ENCODE data around the gene TTC28. TPM values are rescaled to one million over a fixed set of nuclear protein-coding genes. Genes with fewer than 3 reads are reported as not detected.

Gene TTC28
- total and polyA plus RNA-seq, 11 donors = 5.1 to 34.9 (median 21.8) TPM

DNA sequence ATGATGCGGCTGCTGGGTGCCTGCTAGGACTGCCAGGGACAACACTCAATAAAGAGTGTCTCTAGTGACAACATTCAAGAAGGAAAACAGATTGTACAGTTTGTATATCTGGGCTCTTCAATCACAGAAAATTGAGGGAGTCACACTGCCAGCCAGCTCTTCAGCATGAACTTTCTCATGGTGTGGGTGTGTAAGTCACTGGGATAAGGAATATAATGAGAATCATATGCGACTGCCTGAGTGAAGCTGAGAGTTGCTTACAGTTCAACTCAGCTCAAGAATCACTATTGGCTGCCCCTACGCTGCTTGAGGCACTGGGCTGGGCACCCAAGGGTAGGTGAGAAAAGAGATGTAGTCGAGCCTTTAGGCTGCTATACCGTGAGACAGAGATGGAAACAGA, 432.5 kb downstream of the TTC28 start:
- Histone ChIP-seq H3K4me1 (peaks cover 0 to 67% (median 40%) of the 10 kb centered on the region in 12 donors), H3K4me3 (no peak overlapping the region), H3K9me3 (no peaks in the 10 kb centered on the region), H3K27me3 (no peaks in the 10 kb centered on the region), H3K36me3 (no peaks in the 10 kb centered on the region), H3K27ac (peak overlapping the region in 4 of 12 donors; percentile 3 to 65 (median 38))
- 79 to 89% (median 83%) methylated on average over 5 of the region's 5 CpGs for WGBS, 4 donors
- no peak for DNase-seq
- intact Hi-C loops (cut with DNase I) = loop anchor here in 2 of 10 donors (10.0 kb wide), 2 partner anchors 172 to 192 kb away; no protein-coding TSS in a partner anchor
- ATAC-seq = peak; percentile 16 to 26 (median 22)
- TF ChIP-seq, protein P1, sequence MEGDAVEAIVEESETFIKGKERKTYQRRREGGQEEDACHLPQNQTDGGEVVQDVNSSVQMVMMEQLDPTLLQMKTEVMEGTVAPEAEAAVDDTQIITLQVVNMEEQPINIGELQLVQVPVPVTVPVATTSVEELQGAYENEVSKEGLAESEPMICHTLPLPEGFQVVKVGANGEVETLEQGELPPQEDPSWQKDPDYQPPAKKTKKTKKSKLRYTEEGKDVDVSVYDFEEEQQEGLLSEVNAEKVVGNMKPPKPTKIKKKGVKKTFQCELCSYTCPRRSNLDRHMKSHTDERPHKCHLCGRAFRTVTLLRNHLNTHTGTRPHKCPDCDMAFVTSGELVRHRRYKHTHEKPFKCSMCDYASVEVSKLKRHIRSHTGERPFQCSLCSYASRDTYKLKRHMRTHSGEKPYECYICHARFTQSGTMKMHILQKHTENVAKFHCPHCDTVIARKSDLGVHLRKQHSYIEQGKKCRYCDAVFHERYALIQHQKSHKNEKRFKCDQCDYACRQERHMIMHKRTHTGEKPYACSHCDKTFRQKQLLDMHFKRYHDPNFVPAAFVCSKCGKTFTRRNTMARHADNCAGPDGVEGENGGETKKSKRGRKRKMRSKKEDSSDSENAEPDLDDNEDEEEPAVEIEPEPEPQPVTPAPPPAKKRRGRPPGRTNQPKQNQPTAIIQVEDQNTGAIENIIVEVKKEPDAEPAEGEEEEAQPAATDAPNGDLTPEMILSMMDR (IDR thresholded peaks at IDR 0.05) = no peak
- no peak for TF ChIP-seq POLR2A (IDR thresholded peaks at IDR 0.05)

DNA sequence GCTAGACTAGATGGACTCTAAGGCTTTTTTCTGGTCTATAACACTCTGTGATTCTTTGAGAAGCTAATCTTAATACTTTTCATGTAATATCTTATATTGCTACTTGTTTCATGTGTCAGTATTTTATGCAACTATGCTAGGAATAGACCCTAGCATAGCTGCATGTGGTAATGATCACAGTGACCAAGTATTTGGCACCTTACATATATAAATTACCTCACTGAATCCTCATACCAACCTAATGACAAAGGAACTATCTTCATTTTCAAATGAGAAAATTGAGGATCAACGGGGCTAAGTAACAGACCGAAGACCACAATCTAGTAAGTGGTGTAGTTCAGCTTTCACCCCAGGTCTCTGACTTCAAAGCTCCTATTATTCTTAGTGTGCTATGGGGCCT, 433.2 kb downstream of the TTC28 start:
- no peak for ATAC-seq
- intact Hi-C loops (cut with DNase I) = loop anchor here in 2 of 10 donors (10.0 kb wide), 2 partner anchors 172 to 192 kb away; no protein-coding TSS in a partner anchor
- 55 to 65% (median 59%) methylated on average over 2 of the region's 2 CpGs for WGBS, 4 donors

DNA sequence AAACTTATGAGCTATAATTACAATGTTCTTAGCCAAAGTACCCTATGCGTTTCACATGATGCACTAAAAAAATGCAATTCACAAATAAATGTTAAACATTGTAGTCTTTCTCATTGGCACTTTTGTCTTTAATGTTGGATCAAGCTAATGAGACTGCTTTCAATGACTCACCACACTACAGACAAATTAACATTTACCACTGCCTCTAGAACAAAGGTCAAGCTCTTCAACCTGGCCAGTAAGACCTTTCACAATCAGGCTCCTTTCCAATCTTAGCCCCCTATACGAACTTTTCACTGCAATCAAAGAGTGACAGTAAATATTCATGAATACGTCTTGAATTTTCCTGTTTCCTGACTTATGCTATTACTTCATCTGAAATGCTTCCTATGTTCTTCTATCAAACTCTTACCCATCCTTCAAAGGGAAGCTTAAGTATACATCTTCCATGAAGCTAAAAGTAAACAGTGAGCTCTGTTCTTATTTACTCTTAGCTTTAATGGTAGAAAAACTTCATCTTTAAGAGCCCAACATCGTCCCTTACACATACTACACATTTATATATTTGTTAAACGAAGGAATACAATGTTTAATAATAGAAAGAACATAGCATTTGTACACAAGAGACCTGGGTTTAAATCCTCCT, 433.9 kb downstream of the TTC28 start:
- Histone ChIP-seq H3K9me3 (no peaks in the 10 kb centered on the region), H3K4me1 (peaks cover 0 to 69% (median 45%) of the 10 kb centered on the region in 12 donors), H3K27me3 (no peaks in the 10 kb centered on the region), H3K27ac (peak overlapping the region in 7 of 12 donors; percentile 10 to 65 (median 51)), H3K4me3 (no peak overlapping the region), H3K36me3 (no peaks in the 10 kb centered on the region)
- intact Hi-C loops (cut with DNase I) = loop anchor here in 2 of 10 donors (10.0 kb wide), 2 partner anchors 171 to 191 kb away; no protein-coding TSS in a partner anchor
- peak in 1 of 4 donors; percentile 42 for ATAC-seq
- WGBS, 4 donors = 86 to 88% (median 87%) methylated on average over 5 of the region's 5 CpGs
- DNase-seq = no peak
- TF ChIP-seq POLR2A (IDR thresholded peaks at IDR 0.05) = no peak
- TF ChIP-seq, protein P1 (IDR thresholded peaks at IDR 0.05) = no peak

More for the DNA sequence above, 433.2 kb downstream of the TTC28 start:
- no peaks in the 10 kb centered on the region for H3K36me3 ChIP-seq
- peak overlapping the region in 6 of 12 donors; percentile 3 to 65 (median 22) for H3K27ac ChIP-seq
- no peak for DNase-seq
- H3K27me3 ChIP-seq = no peaks in the 10 kb centered on the region
- H3K9me3 ChIP-seq = no peaks in the 10 kb centered on the region
- TF ChIP-seq POLR2A (IDR thresholded peaks at IDR 0.05) = no peak
- TF ChIP-seq, protein P1 (IDR thresholded peaks at IDR 0.05) = no peak
- H3K4me3 ChIP-seq = no peak overlapping the region
- H3K4me1 ChIP-seq = peaks cover 0 to 69% (median 44%) of the 10 kb centered on the region in 12 donors

DNA sequence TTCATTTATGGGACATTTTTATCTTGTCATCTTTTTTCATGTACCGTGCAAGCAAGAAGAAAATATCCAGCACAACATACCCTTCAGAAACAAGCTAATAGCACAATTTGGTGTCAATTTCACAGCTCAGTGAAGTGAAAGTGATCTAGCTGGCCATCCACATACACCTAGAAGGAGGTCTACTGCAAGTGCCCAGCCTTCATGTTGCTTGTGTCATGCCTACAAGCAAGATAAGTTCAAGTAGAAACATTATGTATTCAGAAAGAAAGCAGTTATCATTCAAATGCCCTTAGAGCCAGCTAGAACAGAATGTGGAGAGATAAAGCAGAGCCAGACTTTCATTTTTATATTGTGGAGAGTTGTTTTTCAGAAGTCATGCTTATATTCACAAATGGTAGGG, 434.9 kb downstream of the TTC28 start:
- no peaks in the 10 kb centered on the region for H3K36me3 ChIP-seq
- WGBS, 4 donors = 38 to 55% (median 42%) methylated on average over 1 of the region's 1 CpG
- no peaks in the 10 kb centered on the region for H3K9me3 ChIP-seq
- no peak for TF ChIP-seq POLR2A (IDR thresholded peaks at IDR 0.05)
- TF ChIP-seq, protein P1 (IDR thresholded peaks at IDR 0.05) = no peak
- peaks cover 0 to 68% (median 45%) of the 10 kb centered on the region in 12 donors for H3K4me1 ChIP-seq
- peak overlapping the region in 8 of 12 donors; percentile 8 to 65 (median 43) for H3K27ac ChIP-seq
- intact Hi-C loops (cut with DNase I) = loop anchor here in 2 of 10 donors (10.0 kb wide), 2 partner anchors 170 to 190 kb away; no protein-coding TSS in a partner anchor
- H3K27me3 ChIP-seq = no peaks in the 10 kb centered on the region
- peak overlapping the region in 2 of 12 donors; percentile 7 to 8 for H3K4me3 ChIP-seq
- ATAC-seq = peak; percentile 48 to 75 (median 52)
- DNase-seq = no peak

Data from heart left ventricle (tissue), 16 donors.